Measurements from ENCODE around the gene ZFAND3. TPM values are rescaled to one million over a fixed set of nuclear protein-coding genes. Genes with fewer than 3 reads are reported as not detected.

Gene ZFAND3
- total and polyA plus RNA-seq, 2 of the 4 experiments (the other 2 are of a cell fraction), result 10.9 to 26.7 TPM

GRCh38 chr6:37788259-37788658 is 31.3 kb upstream of the ZFAND3 start:
- CTCF ChIA-PET, result interaction anchor here (0.5 kb wide), 1 partner anchor 266 kb away, joined by 3 read pairs; no protein-coding TSS in a partner anchor
- intact Hi-C loops (cut with micrococcal nuclease), result no loop called here
- in situ Hi-C loops (cut with MboI; ENCODE audit: low sequenced_read_pairs), result no loop called here

More at GRCh38 chr6:37788259-37788658, 31.3 kb upstream of the ZFAND3 start:
- H3K4me2 ChIP-seq (ENCODE audit: low read depth, low read length), result no peak overlapping the region
- peak overlapping the region; percentile 18 for H2AFZ ChIP-seq (replicated peaks; ENCODE audit: low read length, poor library complexity)
- H3K27ac ChIP-seq (ENCODE audit: insufficient read depth, low read length), result no peak overlapping the region
- POLR2A ChIA-PET (ENCODE audit: unreplicated experiment), result no interaction called here
- no peak overlapping the region for H2AK9ac ChIP-seq (replicated peaks; ENCODE audit: low read depth, low read length, poor library complexity)
- H3K14ac ChIP-seq (replicated peaks; ENCODE audit: low read depth, low read length), result no peak overlapping the region
- H2BK120ac ChIP-seq (ENCODE audit: low read depth, low read length), result no peak overlapping the region
- H4K20me1 ChIP-seq (ENCODE audit: insufficient read depth, low read length), result peaks cover 6% of the 10 kb centered on the region; the same call in 1 of the 2 replicates
- peaks cover 2% of the 10 kb centered on the region; the same call in 1 of the 2 replicates for H3K27me3 ChIP-seq (ENCODE audit: control insufficient read depth, insufficient read depth, low read length)
- no peak overlapping the region for H3K9ac ChIP-seq (ENCODE audit: low read depth, low read length)
- H3K9me3 ChIP-seq (ENCODE audit: control insufficient read depth, insufficient read depth, low read length), result no peaks in the 10 kb centered on the region
- H3K4ac ChIP-seq (ENCODE audit: low read depth, low read length), result 0 out of 2 replicates have a peak overlapping the region, but pooled peaks have one; percentile 21
- H2BK5ac ChIP-seq (ENCODE audit: low read depth, low read length, poor library complexity, severe bottlenecking), result no peak overlapping the region
- H3K56ac ChIP-seq (ENCODE audit: extremely low read depth, insufficient read depth, low read length), result no peak overlapping the region
- no peak overlapping the region for H2AK5ac ChIP-seq (ENCODE audit: low read depth, low read length)
- peaks cover 13% of the 10 kb centered on the region for H3K9me1 ChIP-seq (ENCODE audit: insufficient read depth, low read length)
- dilution Hi-C loops (cut with HindIII; ENCODE audit: low sequenced_read_pairs, unreplicated experiment), result no loop called here
- no CpG with 5 or more reads among the region's 2 CpGs for WGBS, 2 experiments (ENCODE audit: extremely low coverage in 2 of 2, insufficient read length in 1 of 2)
- ATAC-seq (ENCODE audit: low read depth) (no peak), DNase-seq (no peak)
- H3K18ac ChIP-seq (ENCODE audit: low read depth, low read length), result no peak overlapping the region
- H4K91ac ChIP-seq (ENCODE audit: insufficient read depth, low read depth, low read length), result no peak overlapping the region
- no peak overlapping the region for H2BK20ac ChIP-seq (ENCODE audit: low read depth, low read length)
- no peak overlapping the region for H3K4me3 ChIP-seq (ENCODE audit: insufficient read depth, low read depth, low read length)
- H3K4me1 ChIP-seq (ENCODE audit: control insufficient read depth, insufficient read depth, low read length), result peaks cover 19% of the 10 kb centered on the region
- H4K8ac ChIP-seq (ENCODE audit: low read depth in 2 of 2, low read length in 2 of 2), result no peak overlapping the region
- H3K36me3 ChIP-seq (ENCODE audit: control insufficient read depth, insufficient read depth, low read length), result no peaks in the 10 kb centered on the region
- no peak overlapping the region for H4K5ac ChIP-seq (ENCODE audit: low read depth, low read length)
- BruUV-seq (replicated peaks), result no TSS peak
- TF ChIP-seq MXI1 (IDR thresholded peaks at IDR 0.05; ENCODE audit: borderline replicate concordance, low read depth, low read length), result no peak
- TF ChIP-seq MAFK (IDR thresholded peaks at IDR 0.05; ENCODE audit: low read depth, low read length), result no peak
- no peak for TF ChIP-seq BHLHE40 (IDR thresholded peaks at IDR 0.05; ENCODE audit: low read depth, low read length)
- TF ChIP-seq RCOR1 (IDR thresholded peaks at IDR 0.05; ENCODE audit: insufficient replicate concordance, low read length), result no peak
- TF ChIP-seq, protein P1, sequence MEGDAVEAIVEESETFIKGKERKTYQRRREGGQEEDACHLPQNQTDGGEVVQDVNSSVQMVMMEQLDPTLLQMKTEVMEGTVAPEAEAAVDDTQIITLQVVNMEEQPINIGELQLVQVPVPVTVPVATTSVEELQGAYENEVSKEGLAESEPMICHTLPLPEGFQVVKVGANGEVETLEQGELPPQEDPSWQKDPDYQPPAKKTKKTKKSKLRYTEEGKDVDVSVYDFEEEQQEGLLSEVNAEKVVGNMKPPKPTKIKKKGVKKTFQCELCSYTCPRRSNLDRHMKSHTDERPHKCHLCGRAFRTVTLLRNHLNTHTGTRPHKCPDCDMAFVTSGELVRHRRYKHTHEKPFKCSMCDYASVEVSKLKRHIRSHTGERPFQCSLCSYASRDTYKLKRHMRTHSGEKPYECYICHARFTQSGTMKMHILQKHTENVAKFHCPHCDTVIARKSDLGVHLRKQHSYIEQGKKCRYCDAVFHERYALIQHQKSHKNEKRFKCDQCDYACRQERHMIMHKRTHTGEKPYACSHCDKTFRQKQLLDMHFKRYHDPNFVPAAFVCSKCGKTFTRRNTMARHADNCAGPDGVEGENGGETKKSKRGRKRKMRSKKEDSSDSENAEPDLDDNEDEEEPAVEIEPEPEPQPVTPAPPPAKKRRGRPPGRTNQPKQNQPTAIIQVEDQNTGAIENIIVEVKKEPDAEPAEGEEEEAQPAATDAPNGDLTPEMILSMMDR (conservative IDR thresholded peaks at IDR 0.05; ENCODE audit: low read depth, low read length), result no peak
- TF ChIP-seq CEBPB (IDR thresholded peaks at IDR 0.05; ENCODE audit: low read depth, low read length), result no peak
- no peak for TF ChIP-seq FOS (IDR thresholded peaks at IDR 0.05; ENCODE audit: low read depth, low read length)
- TF ChIP-seq CHD1 (IDR thresholded peaks at IDR 0.05; ENCODE audit: low read depth, low read length), result no peak
- H3K79me1 ChIP-seq (ENCODE audit: low read depth in 1 of 2, low read length in 2 of 2), result peaks cover 0 to 4% of the 10 kb centered on the region in 2 experiments; a peak in 2 of 4 replicates
- no peak overlapping the region for H2BK15ac ChIP-seq (ENCODE audit: low read depth, low read length)
- no peak overlapping the region for H3K23ac ChIP-seq (ENCODE audit: low read depth, low read length)

Measured in IMR-90 (cell line).